H1 (cell line): ENCODE results near the gene DCDC1. TPM values are rescaled to one million over a fixed set of nuclear protein-coding genes. Genes with fewer than 3 reads are reported as not detected.

Experiments
- CTCF ChIA-PET: fragments of 300-600 bp; sonication (Branson Sonifier 250); formaldehyde crosslinking; loops from one replicate; lab custom pipeline; 2021; ENCODE audit not compliant: partially characterized antibody; lab: Charles Lee
- POLR2A ChIA-PET: fragments of 300-600 bp; sonication (Branson Sonifier 250); formaldehyde crosslinking; loops from one replicate; lab custom pipeline; 2021; ENCODE audit warnings: inconsistent platforms; ENCODE audit not compliant: partially characterized antibody; lab: Charles Lee
- DNase-seq, 2 experiments: peaks; one replicate each; pipeline versions ENCODE4 v3.0.0 to v3.0.0-alpha.2; 2010 to 2022; ENCODE audit warnings: low spot score in 2 of 2, low read depth in 1 of 2, mixed read lengths in 1 of 2
- FAIRE-seq: peaks from 2 replicates; lab custom pipeline; 2011; peaks lifted over from hg19 to GRCh38; lab: Jason Lieb, UNC
- H2AFZ ChIP-seq: 2 replicates; pipeline ENCODE4 v1.8.1; 2012; ENCODE audit warnings: low read length, inconsistent platforms
- H2AK5ac ChIP-seq: 2 replicates; pipeline ENCODE4 v1.6.1; 2013; ENCODE audit warnings: low read depth, low read length
- H2BK120ac ChIP-seq: replicated peaks from 2 replicates; pipeline ENCODE3; 2013; ENCODE audit warnings: low read depth, low read length, inconsistent platforms
- H2BK12ac ChIP-seq: 2 replicates; pipeline ENCODE4 v1.6.1; 2013; ENCODE audit warnings: low read depth, low read length
- H2BK15ac ChIP-seq: 2 replicates; pipeline ENCODE4 v1.6.1; 2013; ENCODE audit warnings: low read length
- H2BK20ac ChIP-seq: 2 replicates; pipeline ENCODE4 v1.6.1; 2013; ENCODE audit warnings: low read length
- H2BK5ac ChIP-seq: 2 replicates; pipeline ENCODE4 v1.6.1; 2013; ENCODE audit warnings: low read depth, low read length
- H3K14ac ChIP-seq: 2 replicates; pipeline ENCODE4 v1.6.1; 2013; ENCODE audit warnings: inconsistent platforms; ENCODE audit not compliant: insufficient read length
- H3K18ac ChIP-seq: 2 replicates; pipeline ENCODE4 v1.6.1; 2013; ENCODE audit warnings: low read length; ENCODE audit errors: extremely low read depth
- H3K23ac ChIP-seq: 2 replicates; pipeline ENCODE4 v1.6.1; 2013; ENCODE audit warnings: inconsistent platforms; ENCODE audit not compliant: insufficient read length
- H3K23me2 ChIP-seq: 2 replicates; pipeline ENCODE4 v1.6.1; 2013; ENCODE audit warnings: low read depth, low read length
- H3K27ac ChIP-seq: 2 replicates; pipeline ENCODE4 v1.6.1; 2011; ENCODE audit warnings: low read depth, low read length, inconsistent platforms
- H3K27me3 ChIP-seq, 4 experiments: replicated peaks in 1 of 4; 1 replicate in 1 of 4; 2 replicates in 3 of 4; pipeline versions ENCODE4 v1.6.1 to v1.8.1; 2011 to 2013; ENCODE audit warnings: low read length in 3 of 4, mild to moderate bottlenecking in 3 of 4, inconsistent platforms in 2 of 4, mixed read lengths in 2 of 4, moderate library complexity in 1 of 4; ENCODE audit not compliant: control insufficient read depth in 3 of 4, insufficient read depth in 3 of 4; ENCODE audit errors: extremely low read depth in 1 of 4
- H3K36me3 ChIP-seq, 4 experiments: 2 replicates each; pipeline versions ENCODE4 v1.6.1 to v1.8.1; 2011 to 2013; ENCODE audit warnings: mild to moderate bottlenecking in 4 of 4, low read length in 3 of 4, moderate library complexity in 2 of 4, control low read depth in 1 of 4, inconsistent platforms in 1 of 4; ENCODE audit not compliant: insufficient read depth in 4 of 4, control insufficient read depth in 2 of 4
- H3K4ac ChIP-seq: replicated peaks from 2 replicates; pipeline ENCODE3; 2013; ENCODE audit warnings: low read length, low read depth, mixed read lengths, inconsistent platforms; ENCODE audit not compliant: insufficient read length
- H3K4me1 ChIP-seq, 4 experiments: replicated peaks in 1 of 4; 1 replicate in 1 of 4; 2 replicates in 3 of 4; pipeline versions ENCODE4 v1.6.1 to v1.8.1; 2011 to 2013; ENCODE audit warnings: low read length in 3 of 4, inconsistent platforms in 2 of 4, mixed read lengths in 1 of 4; ENCODE audit not compliant: insufficient read depth in 4 of 4, control insufficient read depth in 3 of 4
- H3K4me2 ChIP-seq, 2 experiments: 2 replicates each; pipeline versions ENCODE4 v1.6.1 to v1.8.1; 2011 to 2013; ENCODE audit warnings: low read depth in 2 of 2, low read length in 2 of 2, control low read depth in 1 of 2, inconsistent platforms in 1 of 2, mild to moderate bottlenecking in 1 of 2; ENCODE audit not compliant: insufficient read depth in 1 of 2
- H3K4me3 ChIP-seq, 4 experiments: fragments of 200-600, 300-600 bp in 1 of 4; sonication (generic), shearing (Covaris generic), sonication (Bioruptor Twin) in 1 of 4; 2 replicates each; pipeline versions ENCODE4 v1.5.1 to v1.8.1; 2011 to 2016; ENCODE audit warnings: low read length in 4 of 4, low read depth in 3 of 4, control low read depth in 2 of 4, inconsistent platforms in 2 of 4, mild to moderate bottlenecking in 2 of 4, mixed read lengths in 1 of 4, moderate library complexity in 1 of 4; ENCODE audit not compliant: insufficient read depth in 2 of 4; ENCODE audit errors: extremely low read depth in 1 of 4
- H3K56ac ChIP-seq: replicated peaks from 2 replicates; pipeline ENCODE3; 2013; ENCODE audit warnings: low read depth, mild to moderate bottlenecking, mixed read lengths, low read length, inconsistent platforms; ENCODE audit not compliant: insufficient read length
- H3K79me1 ChIP-seq: 2 replicates; pipeline ENCODE4 v1.6.1; 2013; ENCODE audit warnings: low read depth, low read length, control low read depth
- H3K79me2 ChIP-seq, 2 experiments: 2 replicates each; pipeline versions ENCODE4 v1.6.1 to v1.8.1; 2012 to 2013; ENCODE audit warnings: low read length in 2 of 2, mild to moderate bottlenecking in 2 of 2, inconsistent platforms in 1 of 2; ENCODE audit not compliant: insufficient read depth in 2 of 2, control insufficient read depth in 1 of 2
- H3K9ac ChIP-seq, 4 experiments: replicated peaks in 1 of 4; 1 replicate in 1 of 4; 2 replicates in 3 of 4; pipeline versions ENCODE4 v1.6.1 to v1.8.1; 2011 to 2013; ENCODE audit warnings: low read depth in 3 of 4, low read length in 3 of 4, control low read depth in 2 of 4, mild to moderate bottlenecking in 2 of 4, moderate library complexity in 2 of 4, inconsistent platforms in 1 of 4; ENCODE audit errors: extremely low read depth in 1 of 4
- H3K9me3 ChIP-seq, 2 experiments: 2 replicates each; pipeline versions ENCODE4 v1.6.1 to v1.8.1; 2012 to 2013; ENCODE audit warnings: mild to moderate bottlenecking in 2 of 2, moderate library complexity in 2 of 2, control low read depth in 1 of 2, inconsistent platforms in 1 of 2, low read depth in 1 of 2, low read length in 1 of 2, mixed read lengths in 1 of 2; ENCODE audit not compliant: insufficient read depth in 2 of 2
- H4K20me1 ChIP-seq, 2 experiments: replicated peaks in 1 of 2; 2 replicates each; pipeline versions ENCODE3 to v1.8.1; 2011 to 2013; ENCODE audit warnings: inconsistent platforms in 2 of 2, low read length in 2 of 2, mild to moderate bottlenecking in 1 of 2; ENCODE audit not compliant: insufficient read depth in 2 of 2, control insufficient read depth in 1 of 2
- H4K5ac ChIP-seq: 2 replicates; pipeline ENCODE4 v1.6.1; 2013; ENCODE audit warnings: low read length, low read depth, mixed read lengths, inconsistent platforms; ENCODE audit not compliant: insufficient read length
- H4K8ac ChIP-seq: 2 replicates; pipeline ENCODE4 v1.8.0; 2013; ENCODE audit warnings: mild to moderate bottlenecking, moderate library complexity, low read length, inconsistent platforms; ENCODE audit not compliant: insufficient read depth; ENCODE audit errors: extremely low read depth
- H4K91ac ChIP-seq: replicated peaks from 2 replicates; pipeline ENCODE3; 2013; ENCODE audit warnings: low read length, mixed read lengths, inconsistent platforms; ENCODE audit not compliant: insufficient read length
- CTCF ChIP-seq, 3 experiments: IDR thresholded peaks; 1 replicate in 2 of 3; 2 replicates in 1 of 3; pipeline versions ENCODE4 v1.5.1 to v1.6.1; 2011; ENCODE audit warnings: low read length in 3 of 3, mild to moderate bottlenecking in 3 of 3, inconsistent platforms in 2 of 3, low read depth in 1 of 3, moderate library complexity in 1 of 3; ENCODE audit not compliant: insufficient read depth in 1 of 3; ENCODE audit errors: control extremely low read depth in 1 of 3
- EP300 ChIP-seq, 2 experiments: IDR thresholded peaks; 1 replicate in 1 of 2; 2 replicates in 1 of 2; pipeline ENCODE4 v1.6.1; 2011 to 2012; ENCODE audit warnings: low read depth in 2 of 2, low read length in 2 of 2, mild to moderate bottlenecking in 2 of 2, borderline replicate concordance in 1 of 2, inconsistent platforms in 1 of 2, moderate library complexity in 1 of 2
- KDM4A ChIP-seq: IDR thresholded peaks from one replicate; pipeline ENCODE4 v1.7.1; 2012; ENCODE audit warnings: low read depth, mild to moderate bottlenecking, moderate library complexity, low read length, inconsistent platforms; ENCODE audit not compliant: severe bottlenecking
- RFX5 ChIP-seq: IDR thresholded peaks from 2 replicates; pipeline ENCODE4 v1.6.1; 2011; ENCODE audit warnings: low read depth, low read length, improper control_type of control experiment, borderline replicate concordance
- SIRT6 ChIP-seq: IDR thresholded peaks from one replicate; pipeline ENCODE4 v1.7.1; 2012; ENCODE audit warnings: low read length, inconsistent platforms
- polyA plus RNA-seq, 7 experiments: library from polyadenylated mRNA; depleted of rRNA in 3 of 7; stranded (reverse) in 5 of 7; unstranded in 2 of 7; fragments of >200 nt in 5 of 7; fragments of 200-250 nt in 2 of 7; gene quantifications; 1 replicate in 5 of 7; 2 replicates in 1 of 7; 4 replicates in 1 of 7; pipeline versions ENCODE4 v1.2.1 to v1.2.3, GENCODE V29; 2011 to 2013; ENCODE audit warnings: missing spikeins in 2 of 7, mixed read lengths in 2 of 7
- total RNA-seq: library from RNA; stranded (reverse); fragmentation: NEBNext Ultra II Directional; extraction: Animal tissue kit (Norgen Biotek cat#: 25700); gene quantifications from 2 replicates; pipeline ENCODE4 v1.2.1, GENCODE V29; 2021

The DCDC1 gene
- total and polyA plus RNA-seq, 2 of the 8 experiments (the other 6 are each of a cell fraction or from before 2014, with no cell fraction given), result 0.15 to 0.56 TPM

- H3K79me1 ChIP-seq, result no peaks in the 10 kb centered on the region
- H2BK5ac ChIP-seq, result no peak overlapping the region
- no peak overlapping the region for H3K9ac ChIP-seq
- H3K23me2 ChIP-seq, result no peaks in the 10 kb centered on the region; the same call in 1 of the 2 replicates
- no peaks in the 10 kb centered on the region for H3K36me3 ChIP-seq
- no peak overlapping the region for H3K18ac ChIP-seq
- H4K20me1 ChIP-seq, result no peaks in the 10 kb centered on the region
- H2BK12ac ChIP-seq, result no peak overlapping the region
- H3K4ac ChIP-seq, result no peak overlapping the region
- no peak overlapping the region for H3K4me2 ChIP-seq
- no peak overlapping the region for H3K14ac ChIP-seq
- no peak overlapping the region for H2AFZ ChIP-seq
- H3K9me3 ChIP-seq, result peaks cover 3 to 4% of the 10 kb centered on the region in 2 experiments; a peak in 1 of 4 replicates
- no peak overlapping the region for H4K5ac ChIP-seq
- ChIA-PET CTCF (no interaction called here), POLR2A (no interaction called here)
- no peak for DNase-seq
- H2AK5ac ChIP-seq, result no peak overlapping the region
- no peak overlapping the region for H4K8ac ChIP-seq
- TF ChIP-seq EP300 (IDR thresholded peaks at IDR 0.05; ENCODE audit: borderline replicate concordance in 1 of 2, low read depth in 2 of 2, low read length in 2 of 2), result no peak
- no peak for TF ChIP-seq CTCF (IDR thresholded peaks at IDR 0.05; ENCODE audit: control extremely low read depth in 1 of 3, insufficient read depth in 1 of 3, low read depth in 1 of 3, low read length in 3 of 3)
- TF ChIP-seq SIRT6, result no peak
- no peak for TF ChIP-seq RFX5
- TF ChIP-seq KDM4A, result no peak
- H2BK15ac ChIP-seq, result no peak overlapping the region
- no peak overlapping the region for H4K91ac ChIP-seq
- no peaks in the 10 kb centered on the region for H3K79me2 ChIP-seq
- H3K4me3 ChIP-seq, result no peak overlapping the region
- no peak overlapping the region for H3K27ac ChIP-seq
- H2BK20ac ChIP-seq, result no peak overlapping the region
- no peak overlapping the region for H3K23ac ChIP-seq
- H2BK120ac ChIP-seq, result no peak overlapping the region
- no peak for FAIRE-seq
- no peaks in the 10 kb centered on the region for H3K27me3 ChIP-seq
- H3K56ac ChIP-seq, result no peak overlapping the region
- H3K4me1 ChIP-seq, result no peaks in the 10 kb centered on the region
Observed at GRCh38 chr11:30967579-30967978, 402.0 kb downstream of the DCDC1 start.
